ENCODE data around the gene MYL11. TPM values are rescaled to one million over a fixed set of nuclear protein-coding genes. Genes with fewer than 3 reads are reported as not detected.
A peak's percentile ranks its signal among the peaks of the same experiment; 100 is the strongest.

Gene MYL11
- total RNA-seq, 6 experiments from 2014 or later, result 0.77 to 1.2 (median 0.82) TPM; not detected in 3

DNA sequence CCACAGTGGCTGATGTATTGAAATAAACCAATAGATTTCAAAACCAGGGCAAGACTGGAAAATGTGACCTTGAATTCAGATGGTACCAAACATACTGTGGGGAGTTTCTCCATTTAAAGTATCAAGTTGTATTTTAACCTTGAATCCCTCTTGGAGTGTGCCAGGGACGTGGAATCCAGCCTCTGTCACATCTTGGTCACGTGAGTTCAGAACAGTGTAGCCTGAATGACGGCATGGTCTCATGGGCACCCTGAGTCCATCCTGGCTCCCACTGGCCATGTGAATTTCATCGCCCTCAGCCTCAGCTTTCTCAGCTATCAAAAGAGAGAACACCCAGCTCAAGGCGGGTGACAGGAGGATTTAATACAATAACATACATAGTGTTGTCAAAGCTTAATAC is 39.6 kb downstream of the MYL11 start:
- H3K9me3 Mint-ChIP-seq, result no peaks in the 10 kb centered on the region
- H3K36me3 Mint-ChIP-seq (ENCODE audit: low read depth), result peaks cover 15% of the 10 kb centered on the region
- H3K4me3 Mint-ChIP-seq, result no peak overlapping the region
- H3K4me1 Mint-ChIP-seq (ENCODE audit: low read depth), result peaks cover 34% of the 10 kb centered on the region
- peaks cover 1% of the 10 kb centered on the region; the same call in 1 of the 2 replicates for H3K27me3 Mint-ChIP-seq (ENCODE audit: insufficient read depth)
- H3K27ac Mint-ChIP-seq, result no peak overlapping the region
- TF ChIP-seq, protein P1, sequence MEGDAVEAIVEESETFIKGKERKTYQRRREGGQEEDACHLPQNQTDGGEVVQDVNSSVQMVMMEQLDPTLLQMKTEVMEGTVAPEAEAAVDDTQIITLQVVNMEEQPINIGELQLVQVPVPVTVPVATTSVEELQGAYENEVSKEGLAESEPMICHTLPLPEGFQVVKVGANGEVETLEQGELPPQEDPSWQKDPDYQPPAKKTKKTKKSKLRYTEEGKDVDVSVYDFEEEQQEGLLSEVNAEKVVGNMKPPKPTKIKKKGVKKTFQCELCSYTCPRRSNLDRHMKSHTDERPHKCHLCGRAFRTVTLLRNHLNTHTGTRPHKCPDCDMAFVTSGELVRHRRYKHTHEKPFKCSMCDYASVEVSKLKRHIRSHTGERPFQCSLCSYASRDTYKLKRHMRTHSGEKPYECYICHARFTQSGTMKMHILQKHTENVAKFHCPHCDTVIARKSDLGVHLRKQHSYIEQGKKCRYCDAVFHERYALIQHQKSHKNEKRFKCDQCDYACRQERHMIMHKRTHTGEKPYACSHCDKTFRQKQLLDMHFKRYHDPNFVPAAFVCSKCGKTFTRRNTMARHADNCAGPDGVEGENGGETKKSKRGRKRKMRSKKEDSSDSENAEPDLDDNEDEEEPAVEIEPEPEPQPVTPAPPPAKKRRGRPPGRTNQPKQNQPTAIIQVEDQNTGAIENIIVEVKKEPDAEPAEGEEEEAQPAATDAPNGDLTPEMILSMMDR (IDR thresholded peaks at IDR 0.05), result no peak
- DNase-seq, result no peak

GRCh38 chr16:30416047-30416603 is 41.5 kb downstream of the MYL11 start:
- H3K4me1 Mint-ChIP-seq (ENCODE audit: low read depth), result peaks cover 26% of the 10 kb centered on the region
- H3K9me3 Mint-ChIP-seq, result no peaks in the 10 kb centered on the region
- H3K36me3 Mint-ChIP-seq (ENCODE audit: low read depth), result peaks cover 20% of the 10 kb centered on the region
- H3K27me3 Mint-ChIP-seq (ENCODE audit: insufficient read depth), result peaks cover 5% of the 10 kb centered on the region
- TF ChIP-seq, protein P1 (IDR thresholded peaks at IDR 0.05), result no peak
- DNase-seq, result no peak
- no peak overlapping the region for H3K27ac Mint-ChIP-seq
- H3K4me3 Mint-ChIP-seq, result no peak overlapping the region

GRCh38 chr16:30416624-30417528 is 42.3 kb downstream of the MYL11 start:
- TF ChIP-seq, protein P1 (IDR thresholded peaks at IDR 0.05), result no peak
- H3K4me1 Mint-ChIP-seq (ENCODE audit: low read depth), result peaks cover 24% of the 10 kb centered on the region
- peaks cover 8% of the 10 kb centered on the region for H3K27me3 Mint-ChIP-seq (ENCODE audit: insufficient read depth)
- peak overlapping the region; percentile 17 for H3K4me3 Mint-ChIP-seq
- peaks cover 23% of the 10 kb centered on the region for H3K36me3 Mint-ChIP-seq (ENCODE audit: low read depth)
- H3K27ac Mint-ChIP-seq, result no peak overlapping the region
- no peak for DNase-seq
- no peaks in the 10 kb centered on the region for H3K9me3 Mint-ChIP-seq

- peaks cover 18% of the 10 kb centered on the region for H3K4me1 Mint-ChIP-seq (ENCODE audit: low read depth)
- peaks cover 8% of the 10 kb centered on the region for H3K27me3 Mint-ChIP-seq (ENCODE audit: insufficient read depth)
- peak overlapping the region; percentile 50; the same call in 1 of the 2 replicates for H3K4me3 Mint-ChIP-seq
- DNase-seq, result peak; percentile 71
- H3K9me3 Mint-ChIP-seq, result no peaks in the 10 kb centered on the region
- TF ChIP-seq, protein P1 (IDR thresholded peaks at IDR 0.05), result no peak; the same call in 1 of the 2 replicates
- no peak overlapping the region for H3K27ac Mint-ChIP-seq
- peaks cover 21% of the 10 kb centered on the region for H3K36me3 Mint-ChIP-seq (ENCODE audit: low read depth)
These were observed 43.1 kb downstream of the MYL11 start for GRCh38 chr16:30417529-30418349.

All from HFFc6 (cell line).